SK-N-SH treated with all-trans-retinoic acid at 6 μM for 48 hours (cell line): ENCODE measurements around the gene SLC25A3.

Experiments used
- GLIS3 ChIP-seq: fragments of 250-450 bp; sonication (Bioruptor Pico); IDR thresholded peaks from 2 replicates; pipeline ENCODE4 v1.5.0; 2020; ENCODE audit warnings: mild to moderate bottlenecking, moderate library complexity
- ISL1 ChIP-seq: fragments of 250-450 bp; sonication (Bioruptor Pico); IDR thresholded peaks from 2 replicates; pipeline ENCODE4 v2.1.2; 2022; ENCODE audit warnings: mild to moderate bottlenecking, moderate library complexity
- TOX ChIP-seq: fragments of 250-450 bp; sonication (Bioruptor Pico); IDR thresholded peaks from 2 replicates; pipeline ENCODE4 v1.8.0; 2021; ENCODE audit warnings: mild to moderate bottlenecking, moderate library complexity, borderline replicate concordance
- ZC3H10 ChIP-seq: fragments of 250-450 bp; sonication (Bioruptor Pico); IDR thresholded peaks from 2 replicates; pipeline ENCODE4 v1.5.1; 2021; ENCODE audit warnings: mild to moderate bottlenecking, moderate library complexity
- ZNF565 ChIP-seq: fragments of 450-650 bp; formaldehyde crosslinking; conservative IDR thresholded peaks from 2 replicates; pipeline ENCODE4 v1.5.0; 2020; ENCODE audit warnings: low read depth, mild to moderate bottlenecking, moderate library complexity
- TF ChIP-seq, protein P1 (sequence below): fragments of 250-450 bp; sonication (Bioruptor Pico); IDR thresholded peaks from 2 replicates; pipeline ENCODE4 v1.5.1; 2021; ENCODE audit warnings: mild to moderate bottlenecking, moderate library complexity
- TF ChIP-seq, protein P2 (sequence below): fragments of 250-450 bp; sonication (Bioruptor Pico); IDR thresholded peaks from 2 replicates; pipeline ENCODE4 v1.5.1; 2020; ENCODE audit warnings: low read depth, mild to moderate bottlenecking, moderate library complexity
- TF ChIP-seq, protein P3 (sequence below): fragments of 250-450 bp; sonication (Bioruptor Pico); IDR thresholded peaks from 2 replicates; pipeline ENCODE4 v1.8.0; 2021; ENCODE audit warnings: low read depth, mild to moderate bottlenecking, moderate library complexity, borderline replicate concordance
- TF ChIP-seq, protein P4 (sequence below): fragments of 250-450 bp; sonication (Bioruptor Pico); IDR thresholded peaks from 2 replicates; pipeline ENCODE4 v1.5.0; 2020; ENCODE audit warnings: mild to moderate bottlenecking, moderate library complexity
- TF ChIP-seq, protein P5 (sequence below): fragments of 250-450 bp; sonication (Bioruptor Pico); IDR thresholded peaks from 2 replicates; pipeline ENCODE4 v1.8.0; 2020; ENCODE audit warnings: mild to moderate bottlenecking, moderate library complexity, borderline replicate concordance

DNA sequence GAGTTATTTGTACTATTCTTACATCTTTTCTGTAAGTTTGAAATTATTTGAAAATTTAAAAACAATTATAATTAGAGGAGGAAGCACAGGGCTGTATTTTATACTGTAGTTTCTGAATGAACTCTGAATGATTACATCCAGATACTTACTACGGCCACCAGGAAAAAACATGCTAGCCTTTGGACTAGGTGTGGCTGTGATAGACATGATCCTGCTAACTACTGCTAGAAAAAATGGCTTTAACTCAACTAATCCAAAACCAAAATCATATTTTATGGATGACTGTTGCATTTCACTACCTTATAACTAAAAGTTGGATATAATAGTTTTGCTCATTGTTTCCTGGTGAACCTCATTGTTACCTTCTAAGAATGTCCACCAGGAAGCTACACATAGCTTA is 15.1 kb upstream of the SLC25A3 start:
- TF ChIP-seq, protein P1, sequence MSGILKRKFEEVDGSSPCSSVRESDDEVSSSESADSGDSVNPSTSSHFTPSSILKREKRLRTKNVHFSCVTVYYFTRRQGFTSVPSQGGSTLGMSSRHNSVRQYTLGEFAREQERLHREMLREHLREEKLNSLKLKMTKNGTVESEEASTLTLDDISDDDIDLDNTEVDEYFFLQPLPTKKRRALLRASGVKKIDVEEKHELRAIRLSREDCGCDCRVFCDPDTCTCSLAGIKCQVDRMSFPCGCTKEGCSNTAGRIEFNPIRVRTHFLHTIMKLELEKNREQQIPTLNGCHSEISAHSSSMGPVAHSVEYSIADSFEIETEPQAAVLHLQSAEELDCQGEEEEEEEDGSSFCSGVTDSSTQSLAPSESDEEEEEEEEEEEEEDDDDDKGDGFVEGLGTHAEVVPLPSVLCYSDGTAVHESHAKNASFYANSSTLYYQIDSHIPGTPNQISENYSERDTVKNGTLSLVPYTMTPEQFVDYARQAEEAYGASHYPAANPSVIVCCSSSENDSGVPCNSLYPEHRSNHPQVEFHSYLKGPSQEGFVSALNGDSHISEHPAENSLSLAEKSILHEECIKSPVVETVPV (CRISPR knock-in tag), result no peak
- no peak for TF ChIP-seq ZNF565 (CRISPR knock-in tag)
- TF ChIP-seq, protein P2, sequence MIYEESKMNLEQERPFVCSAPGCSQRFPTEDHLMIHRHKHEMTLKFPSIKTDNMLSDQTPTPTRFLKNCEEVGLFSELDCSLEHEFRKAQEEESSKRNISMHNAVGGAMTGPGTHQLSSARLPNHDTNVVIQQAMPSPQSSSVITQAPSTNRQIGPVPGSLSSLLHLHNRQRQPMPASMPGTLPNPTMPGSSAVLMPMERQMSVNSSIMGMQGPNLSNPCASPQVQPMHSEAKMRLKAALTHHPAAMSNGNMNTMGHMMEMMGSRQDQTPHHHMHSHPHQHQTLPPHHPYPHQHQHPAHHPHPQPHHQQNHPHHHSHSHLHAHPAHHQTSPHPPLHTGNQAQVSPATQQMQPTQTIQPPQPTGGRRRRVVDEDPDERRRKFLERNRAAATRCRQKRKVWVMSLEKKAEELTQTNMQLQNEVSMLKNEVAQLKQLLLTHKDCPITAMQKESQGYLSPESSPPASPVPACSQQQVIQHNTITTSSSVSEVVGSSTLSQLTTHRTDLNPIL (CRISPR knock-in tag), result no peak
- TF ChIP-seq, protein P3, sequence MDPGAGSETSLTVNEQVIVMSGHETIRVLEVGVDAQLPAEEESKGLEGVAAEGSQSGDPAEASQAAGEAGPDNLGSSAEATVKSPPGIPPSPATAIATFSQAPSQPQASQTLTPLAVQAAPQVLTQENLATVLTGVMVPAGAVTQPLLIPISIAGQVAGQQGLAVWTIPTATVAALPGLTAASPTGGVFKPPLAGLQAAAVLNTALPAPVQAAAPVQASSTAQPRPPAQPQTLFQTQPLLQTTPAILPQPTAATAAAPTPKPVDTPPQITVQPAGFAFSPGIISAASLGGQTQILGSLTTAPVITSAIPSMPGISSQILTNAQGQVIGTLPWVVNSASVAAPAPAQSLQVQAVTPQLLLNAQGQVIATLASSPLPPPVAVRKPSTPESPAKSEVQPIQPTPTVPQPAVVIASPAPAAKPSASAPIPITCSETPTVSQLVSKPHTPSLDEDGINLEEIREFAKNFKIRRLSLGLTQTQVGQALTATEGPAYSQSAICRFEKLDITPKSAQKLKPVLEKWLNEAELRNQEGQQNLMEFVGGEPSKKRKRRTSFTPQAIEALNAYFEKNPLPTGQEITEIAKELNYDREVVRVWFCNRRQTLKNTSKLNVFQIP (CRISPR knock-in tag), result no peak
- no peak for TF ChIP-seq ZC3H10 (CRISPR knock-in tag)
- TF ChIP-seq, protein P4, sequence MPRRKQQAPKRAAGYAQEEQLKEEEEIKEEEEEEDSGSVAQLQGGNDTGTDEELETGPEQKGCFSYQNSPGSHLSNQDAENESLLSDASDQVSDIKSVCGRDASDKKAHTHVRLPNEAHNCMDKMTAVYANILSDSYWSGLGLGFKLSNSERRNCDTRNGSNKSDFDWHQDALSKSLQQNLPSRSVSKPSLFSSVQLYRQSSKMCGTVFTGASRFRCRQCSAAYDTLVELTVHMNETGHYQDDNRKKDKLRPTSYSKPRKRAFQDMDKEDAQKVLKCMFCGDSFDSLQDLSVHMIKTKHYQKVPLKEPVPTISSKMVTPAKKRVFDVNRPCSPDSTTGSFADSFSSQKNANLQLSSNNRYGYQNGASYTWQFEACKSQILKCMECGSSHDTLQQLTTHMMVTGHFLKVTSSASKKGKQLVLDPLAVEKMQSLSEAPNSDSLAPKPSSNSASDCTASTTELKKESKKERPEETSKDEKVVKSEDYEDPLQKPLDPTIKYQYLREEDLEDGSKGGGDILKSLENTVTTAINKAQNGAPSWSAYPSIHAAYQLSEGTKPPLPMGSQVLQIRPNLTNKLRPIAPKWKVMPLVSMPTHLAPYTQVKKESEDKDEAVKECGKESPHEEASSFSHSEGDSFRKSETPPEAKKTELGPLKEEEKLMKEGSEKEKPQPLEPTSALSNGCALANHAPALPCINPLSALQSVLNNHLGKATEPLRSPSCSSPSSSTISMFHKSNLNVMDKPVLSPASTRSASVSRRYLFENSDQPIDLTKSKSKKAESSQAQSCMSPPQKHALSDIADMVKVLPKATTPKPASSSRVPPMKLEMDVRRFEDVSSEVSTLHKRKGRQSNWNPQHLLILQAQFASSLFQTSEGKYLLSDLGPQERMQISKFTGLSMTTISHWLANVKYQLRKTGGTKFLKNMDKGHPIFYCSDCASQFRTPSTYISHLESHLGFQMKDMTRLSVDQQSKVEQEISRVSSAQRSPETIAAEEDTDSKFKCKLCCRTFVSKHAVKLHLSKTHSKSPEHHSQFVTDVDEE, result no peak
- TF ChIP-seq TOX, result no peak
- TF ChIP-seq GLIS3 (CRISPR knock-in tag), result no peak
- TF ChIP-seq, protein P5, sequence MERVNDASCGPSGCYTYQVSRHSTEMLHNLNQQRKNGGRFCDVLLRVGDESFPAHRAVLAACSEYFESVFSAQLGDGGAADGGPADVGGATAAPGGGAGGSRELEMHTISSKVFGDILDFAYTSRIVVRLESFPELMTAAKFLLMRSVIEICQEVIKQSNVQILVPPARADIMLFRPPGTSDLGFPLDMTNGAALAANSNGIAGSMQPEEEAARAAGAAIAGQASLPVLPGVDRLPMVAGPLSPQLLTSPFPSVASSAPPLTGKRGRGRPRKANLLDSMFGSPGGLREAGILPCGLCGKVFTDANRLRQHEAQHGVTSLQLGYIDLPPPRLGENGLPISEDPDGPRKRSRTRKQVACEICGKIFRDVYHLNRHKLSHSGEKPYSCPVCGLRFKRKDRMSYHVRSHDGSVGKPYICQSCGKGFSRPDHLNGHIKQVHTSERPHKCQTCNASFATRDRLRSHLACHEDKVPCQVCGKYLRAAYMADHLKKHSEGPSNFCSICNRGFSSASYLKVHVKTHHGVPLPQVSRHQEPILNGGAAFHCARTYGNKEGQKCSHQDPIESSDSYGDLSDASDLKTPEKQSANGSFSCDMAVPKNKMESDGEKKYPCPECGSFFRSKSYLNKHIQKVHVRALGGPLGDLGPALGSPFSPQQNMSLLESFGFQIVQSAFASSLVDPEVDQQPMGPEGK (CRISPR knock-in tag), result no peak
- TF ChIP-seq ISL1 (CRISPR knock-in tag), result no peak
